ENCODE data around the gene GRB7. TPM values are rescaled to one million over a fixed set of nuclear protein-coding genes. Genes with fewer than 3 reads are reported as not detected.

GRB7 gene
- total and polyA plus RNA-seq, 9 of the 15 experiments (the other 6 are each of a cell fraction or from before 2014, with no cell fraction given) = 0.04 to 6.2 (median 2.2) TPM

GRCh38 chr17:39699818-39700147 lies 38.0 kb upstream of the GRB7 start, which contains the start of gene ERBB2:
TSS of gene ERBB2 (plus strand) at chr17:39700064. CDS start at chr17:39700239, 175 bp downstream.
- H3K27ac ChIP-seq (ENCODE audit: extremely low read depth, low read depth, low read length) = no peak within 1 kb of the TSS
- in situ Hi-C loops (cut with MboI) (no loop called here), intact Hi-C loops (cut with micrococcal nuclease) (no loop called here)
- ChIA-PET CTCF (ENCODE audit: low intra/inter-chr PET ratio) (no interaction called here), POLR2A (interaction anchor here (0.7 to 1.5 kb wide), 3 partner anchors 25 to 81 kb away, joined by 3 to 7 read pairs (median 6); no protein-coding TSS in a partner anchor)
- no peak within 1 kb of the TSS for H3K4me3 ChIP-seq
- H3K79me2 ChIP-seq (ENCODE audit: control insufficient read depth, insufficient read depth, low read length) = no peaks in the 10 kb centered on the region
- H3K4me2 ChIP-seq (ENCODE audit: insufficient read depth, low read length) = no peak within 1 kb of the TSS
- TF ChIP-seq STAG1 (CRISPR knock-in tag; IDR thresholded peaks at IDR 0.05; ENCODE audit: borderline replicate concordance) (no peak), SREBF2 (CRISPR knock-in tag; IDR thresholded peaks at IDR 0.05) (no peak), ZBTB8A (IDR thresholded peaks at IDR 0.05; ENCODE audit: partially characterized antibody) (no peak), DDX20 (tag; IDR thresholded peaks at IDR 0.05; ENCODE audit: low read depth) (no peak), ZNF384 (IDR thresholded peaks at IDR 0.05; ENCODE audit: low read depth, low read length) (no peak), ZBTB26 (CRISPR knock-in tag; IDR thresholded peaks at IDR 0.05) (no peak), KDM4B (IDR thresholded peaks at IDR 0.05; ENCODE audit: borderline replicate concordance in 2 of 2, low read depth in 1 of 2) (no peak), ZFX (CRISPR knock-in tag; IDR thresholded peaks at IDR 0.05) (no peak), NR1H2 (CRISPR knock-in tag; IDR thresholded peaks at IDR 0.05) (no peak), XRCC4 (IDR thresholded peaks at IDR 0.05; ENCODE audit: extremely low read depth, insufficient read depth, insufficient read length) (no peak)
- TF ChIP-seq, protein P1, sequence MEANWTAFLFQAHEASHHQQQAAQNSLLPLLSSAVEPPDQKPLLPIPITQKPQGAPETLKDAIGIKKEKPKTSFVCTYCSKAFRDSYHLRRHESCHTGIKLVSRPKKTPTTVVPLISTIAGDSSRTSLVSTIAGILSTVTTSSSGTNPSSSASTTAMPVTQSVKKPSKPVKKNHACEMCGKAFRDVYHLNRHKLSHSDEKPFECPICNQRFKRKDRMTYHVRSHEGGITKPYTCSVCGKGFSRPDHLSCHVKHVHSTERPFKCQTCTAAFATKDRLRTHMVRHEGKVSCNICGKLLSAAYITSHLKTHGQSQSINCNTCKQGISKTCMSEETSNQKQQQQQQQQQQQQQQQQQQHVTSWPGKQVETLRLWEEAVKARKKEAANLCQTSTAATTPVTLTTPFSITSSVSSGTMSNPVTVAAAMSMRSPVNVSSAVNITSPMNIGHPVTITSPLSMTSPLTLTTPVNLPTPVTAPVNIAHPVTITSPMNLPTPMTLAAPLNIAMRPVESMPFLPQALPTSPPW (CRISPR knock-in tag; IDR thresholded peaks at IDR 0.05) = no peak
- TF ChIP-seq, protein P2, sequence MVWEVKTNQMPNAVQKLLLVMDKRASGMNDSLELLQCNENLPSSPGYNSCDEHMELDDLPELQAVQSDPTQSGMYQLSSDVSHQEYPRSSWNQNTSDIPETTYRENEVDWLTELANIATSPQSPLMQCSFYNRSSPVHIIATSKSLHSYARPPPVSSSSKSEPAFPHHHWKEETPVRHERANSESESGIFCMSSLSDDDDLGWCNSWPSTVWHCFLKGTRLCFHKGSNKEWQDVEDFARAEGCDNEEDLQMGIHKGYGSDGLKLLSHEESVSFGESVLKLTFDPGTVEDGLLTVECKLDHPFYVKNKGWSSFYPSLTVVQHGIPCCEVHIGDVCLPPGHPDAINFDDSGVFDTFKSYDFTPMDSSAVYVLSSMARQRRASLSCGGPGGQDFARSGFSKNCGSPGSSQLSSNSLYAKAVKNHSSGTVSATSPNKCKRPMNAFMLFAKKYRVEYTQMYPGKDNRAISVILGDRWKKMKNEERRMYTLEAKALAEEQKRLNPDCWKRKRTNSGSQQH (CRISPR knock-in tag; IDR thresholded peaks at IDR 0.05) = no peak
- H3K27me3 ChIP-seq (ENCODE audit: control insufficient read depth in 2 of 2, insufficient read depth in 2 of 2, low read length in 2 of 2) = no peaks in the 10 kb centered on the region; a peak in 1 of 5 replicates
- no peaks in the 10 kb centered on the region; the same call in 2 of the 3 replicates for H3K36me3 ChIP-seq (ENCODE audit: control insufficient read depth, insufficient read depth, low read length)
- 32% methylated on average over 3 of the region's 20 CpGs for WGBS (ENCODE audit: insufficient coverage, low coverage, missing lambda C conversion rate)
- no TSS peak for BruUV-seq (replicated peaks)
- no peak within 1 kb of the TSS for H2AFZ ChIP-seq (ENCODE audit: low read depth, low read length)
- no peaks in the 10 kb centered on the region for H3K9me1 ChIP-seq (ENCODE audit: control insufficient read depth, insufficient read depth, low read length)
- ATAC-seq (no peak), DNase-seq (ENCODE audit: extremely low read depth in 1 of 4, low spot score in 3 of 4) (no peak), FAIRE-seq (no peak)
- no peaks in the 10 kb centered on the region for H3K9me3 ChIP-seq (replicated peaks; ENCODE audit: control insufficient read depth, insufficient read depth, low read depth, low read length)
- peaks cover 0 to 16% of the 10 kb centered on the region in 2 experiments; a peak in 3 of 5 replicates for H3K4me1 ChIP-seq (replicated peaks in 1 of 2; ENCODE audit: control insufficient read depth in 2 of 2, insufficient read depth in 2 of 2, low read length in 2 of 2)
- no peak within 1 kb of the TSS for H3K9ac ChIP-seq (ENCODE audit: insufficient read depth in 1 of 2, low read depth in 2 of 2, low read length in 2 of 2)
- no peaks in the 10 kb centered on the region for H4K20me1 ChIP-seq (replicated peaks; ENCODE audit: control insufficient read depth, insufficient read depth, low read length)

Measured in K562 (cell line).